ENCODE data around the gene HOXC11. TPM values are rescaled to one million over a fixed set of nuclear protein-coding genes. Genes with fewer than 3 reads are reported as not detected.

HOXC11 gene
- total RNA-seq, 4 donors from 2014 or later, result not detected

DNA sequence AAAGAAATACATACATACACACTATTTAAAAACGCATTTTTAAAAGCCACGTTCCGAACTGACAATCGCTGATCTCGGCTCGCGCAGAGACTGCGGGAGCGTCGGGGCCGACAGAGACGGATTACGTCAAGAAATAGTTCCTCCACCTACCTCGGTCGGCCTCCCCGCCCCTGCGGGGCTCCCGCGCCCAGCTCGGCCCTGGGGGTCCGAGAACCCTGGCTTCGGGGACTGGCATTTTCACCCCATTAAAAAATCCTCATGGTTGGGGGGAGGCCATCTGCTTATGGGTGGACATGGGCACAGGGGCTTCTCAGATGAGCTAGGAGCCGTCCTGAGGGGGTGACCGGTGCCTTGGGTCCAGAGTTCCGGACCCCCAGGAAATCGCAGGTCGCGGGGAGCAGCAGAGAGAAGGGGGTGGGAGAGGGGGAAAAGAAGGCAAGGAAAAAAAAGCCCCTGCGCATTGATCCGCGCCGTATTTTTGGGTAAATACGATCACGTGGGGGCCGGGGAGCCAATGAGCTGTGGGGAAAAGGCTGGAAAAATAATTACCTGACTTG is 26.7 kb downstream of the HOXC11 start:
- TF ChIP-seq POLR2AphosphoS5 (IDR thresholded peaks at IDR 0.05) (no peak), EP300 (IDR thresholded peaks at IDR 0.05) (no peak)
- TF ChIP-seq, protein P1, sequence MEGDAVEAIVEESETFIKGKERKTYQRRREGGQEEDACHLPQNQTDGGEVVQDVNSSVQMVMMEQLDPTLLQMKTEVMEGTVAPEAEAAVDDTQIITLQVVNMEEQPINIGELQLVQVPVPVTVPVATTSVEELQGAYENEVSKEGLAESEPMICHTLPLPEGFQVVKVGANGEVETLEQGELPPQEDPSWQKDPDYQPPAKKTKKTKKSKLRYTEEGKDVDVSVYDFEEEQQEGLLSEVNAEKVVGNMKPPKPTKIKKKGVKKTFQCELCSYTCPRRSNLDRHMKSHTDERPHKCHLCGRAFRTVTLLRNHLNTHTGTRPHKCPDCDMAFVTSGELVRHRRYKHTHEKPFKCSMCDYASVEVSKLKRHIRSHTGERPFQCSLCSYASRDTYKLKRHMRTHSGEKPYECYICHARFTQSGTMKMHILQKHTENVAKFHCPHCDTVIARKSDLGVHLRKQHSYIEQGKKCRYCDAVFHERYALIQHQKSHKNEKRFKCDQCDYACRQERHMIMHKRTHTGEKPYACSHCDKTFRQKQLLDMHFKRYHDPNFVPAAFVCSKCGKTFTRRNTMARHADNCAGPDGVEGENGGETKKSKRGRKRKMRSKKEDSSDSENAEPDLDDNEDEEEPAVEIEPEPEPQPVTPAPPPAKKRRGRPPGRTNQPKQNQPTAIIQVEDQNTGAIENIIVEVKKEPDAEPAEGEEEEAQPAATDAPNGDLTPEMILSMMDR (IDR thresholded peaks at IDR 0.05), result no peak
- H3K27ac ChIP-seq, result no peak overlapping the region
- 2 to 5% methylated on average over 12 to 14 of the region's 35 CpGs for WGBS, 2 donors (ENCODE audit: low coverage in 1 of 2)
- no peaks in the 10 kb centered on the region for H3K9me3 ChIP-seq
- peaks cover 0 to 43% (median 26%) of the 10 kb centered on the region in 3 donors for H3K4me1 ChIP-seq
- peak overlapping the region in 1 of 2 donors; percentile 39 for H3K4me3 ChIP-seq
- H3K36me3 ChIP-seq, result no peaks in the 10 kb centered on the region
- ATAC-seq, result no peak
- H3K27me3 ChIP-seq, result peaks cover 100% of the 10 kb centered on the region

GRCh38 chr12:54000116-54001114 is 27.5 kb downstream of the HOXC11 start, which contains the start of gene HOXC9:
Gene HOXC9 (plus strand): TSS chr12:54000161. CDS start chr12:54000189, 28 bp downstream.
- Histone ChIP-seq H3K9me3 (no peaks in the 10 kb centered on the region), H3K4me3 (peak within 1 kb of the TSS in 1 of 2 donors; percentile 39), H3K4me1 (peaks cover 0 to 35% (median 18%) of the 10 kb centered on the region in 3 donors), H3K36me3 (no peaks in the 10 kb centered on the region), H3K27me3 (peaks cover 100% of the 10 kb centered on the region), H3K27ac (no peak within 1 kb of the TSS)
- no peak for TF ChIP-seq POLR2A (IDR thresholded peaks at IDR 0.05)
- no peak for TF ChIP-seq EP300 (IDR thresholded peaks at IDR 0.05)
- TF ChIP-seq, protein P1 (IDR thresholded peaks at IDR 0.05), result no peak
- no peak for TF ChIP-seq POLR2AphosphoS5 (IDR thresholded peaks at IDR 0.05)
- no peak for ATAC-seq
- WGBS, 2 donors (ENCODE audit: low coverage in 1 of 2), result 0 to 3% methylated on average over 8 to 38 of the region's 87 CpGs

- no peak overlapping the region for H3K4me3 ChIP-seq
- no peak for TF ChIP-seq POLR2AphosphoS5 (IDR thresholded peaks at IDR 0.05)
- TF ChIP-seq EP300 (IDR thresholded peaks at IDR 0.05), result no peak
- TF ChIP-seq POLR2A (IDR thresholded peaks at IDR 0.05), result no peak
- TF ChIP-seq, protein P1 (IDR thresholded peaks at IDR 0.05), result no peak
- no peak overlapping the region for H3K27ac ChIP-seq
- H3K36me3 ChIP-seq, result no peaks in the 10 kb centered on the region
- no peaks in the 10 kb centered on the region for H3K9me3 ChIP-seq
- peaks cover 100% of the 10 kb centered on the region for H3K27me3 ChIP-seq
- ATAC-seq, result no peak
- WGBS, 2 donors (ENCODE audit: low coverage in 1 of 2), result 10 to 34% methylated on average over 2 to 8 of the region's 8 CpGs
- H3K4me1 ChIP-seq, result peaks cover 0 to 37% (median 15%) of the 10 kb centered on the region in 3 donors
These were observed 28.6 kb downstream of the HOXC11 start for GRCh38 chr12:54001283-54002187.

- 20 to 28% methylated on average over 5 to 17 of the region's 19 CpGs for WGBS, 2 donors (ENCODE audit: low coverage in 1 of 2)
- ATAC-seq, result no peak
- TF ChIP-seq EP300 (IDR thresholded peaks at IDR 0.05), result no peak
These were observed 29.5 kb downstream of the HOXC11 start for GRCh38 chr12:54002278-54002914.

More at GRCh38 chr12:54002278-54002914, 29.5 kb downstream of the HOXC11 start:
- Histone ChIP-seq H3K27me3 (peaks cover 100% of the 10 kb centered on the region), H3K27ac (no peak overlapping the region), H3K36me3 (no peaks in the 10 kb centered on the region), H3K9me3 (no peaks in the 10 kb centered on the region), H3K4me3 (no peak overlapping the region), H3K4me1 (peaks cover 0 to 34% (median 15%) of the 10 kb centered on the region in 3 donors)

Data from gastroesophageal sphincter (tissue), 4 donors.